Gastroesophageal sphincter (tissue), 4 donors: ENCODE measurements around the gene CDK5. TPM values are rescaled to one million over a fixed set of nuclear protein-coding genes. Genes with fewer than 3 reads are reported as not detected.

Source experiments
- ATAC-seq: fragments of 150-250 bp; one replicate; pipeline ENCODE4 v1.9.1; 2016; ENCODE audit warnings: mild to moderate bottlenecking, moderate library complexity
- H3K27ac ChIP-seq, 4 donors: fragments of 200-600 bp; sonication (generic) in 3 of 4; 1 replicate in 3 of 4; 2 replicates in 1 of 4; pipeline ENCODE4 v1.5.1; 2016 to 2019
- H3K27me3 ChIP-seq: fragments of 200-600 bp; sonication (generic); one replicate; pipeline ENCODE4 v1.5.1; 2019
- H3K36me3 ChIP-seq, 2 donors: fragments of 200-600 bp; sonication (generic); one replicate each; pipeline ENCODE4 v1.5.1; 2019; ENCODE audit warnings: control low read depth in 1 of 2
- H3K4me1 ChIP-seq, 3 donors: fragments of 200-600 bp; sonication (generic); 1 replicate in 2 of 3; 2 replicates in 1 of 3; pipeline ENCODE4 v1.5.1; 2016 to 2019; ENCODE audit warnings: control low read depth in 2 of 3
- H3K4me3 ChIP-seq, 2 donors: fragments of 200-600 bp; sonication (generic); one replicate each; pipeline ENCODE4 v1.5.1; 2019; ENCODE audit warnings: mild to moderate bottlenecking in 1 of 2, moderate library complexity in 1 of 2
- H3K9me3 ChIP-seq, 3 donors: fragments of 200-600 bp; sonication (generic); one replicate each; pipeline ENCODE4 v1.5.1; 2017 to 2019; ENCODE audit warnings: control low read depth in 2 of 3
- EP300 ChIP-seq: sonication (generic); formaldehyde crosslinking; IDR thresholded peaks from one replicate; pipeline ENCODE4 v1.6.1; 2017; ENCODE audit warnings: antibody characterized with exemption, mild to moderate bottlenecking
- POLR2A ChIP-seq, 2 donors: fragments of 450-650 bp; IDR thresholded peaks; one replicate each; pipeline ENCODE4 v1.6.1; 2017; ENCODE audit warnings: antibody characterized with exemption in 2 of 2, mild to moderate bottlenecking in 2 of 2, moderate library complexity in 1 of 2
- POLR2AphosphoS5 ChIP-seq: sonication (generic); formaldehyde crosslinking; IDR thresholded peaks from one replicate; pipeline ENCODE4 v1.6.1; 2017; ENCODE audit warnings: antibody characterized with exemption
- WGBS, 2 donors: methylation state at CpG; one replicate each; pipeline ENCODE4 v1.1.5; 2018; ENCODE audit warnings: low coverage in 1 of 2; 5-methylcytosine and 5-hydroxymethylcytosine counted together
- total RNA-seq, 4 donors: library from RNA; depleted of rRNA; stranded (reverse); fragments of >200 nt; gene quantifications; one replicate each; pipeline ENCODE4 v1.1.0, GENCODE V29; 2016
- TF ChIP-seq, protein P1 (sequence below), 4 experiments: fragments of 200-600 bp in 2 of 4; fragments of 450-650 bp in 2 of 4; sonication (generic) in 1 of 4; IDR thresholded peaks; one replicate each; pipeline ENCODE4 v1.5.1; 2017 to 2019; ENCODE audit warnings: antibody characterized with exemption in 4 of 4, mild to moderate bottlenecking in 2 of 4, moderate library complexity in 2 of 4

The CDK5 gene
- total RNA-seq, 4 donors from 2014 or later = 3.4 to 8.8 (median 6.4) TPM

DNA sequence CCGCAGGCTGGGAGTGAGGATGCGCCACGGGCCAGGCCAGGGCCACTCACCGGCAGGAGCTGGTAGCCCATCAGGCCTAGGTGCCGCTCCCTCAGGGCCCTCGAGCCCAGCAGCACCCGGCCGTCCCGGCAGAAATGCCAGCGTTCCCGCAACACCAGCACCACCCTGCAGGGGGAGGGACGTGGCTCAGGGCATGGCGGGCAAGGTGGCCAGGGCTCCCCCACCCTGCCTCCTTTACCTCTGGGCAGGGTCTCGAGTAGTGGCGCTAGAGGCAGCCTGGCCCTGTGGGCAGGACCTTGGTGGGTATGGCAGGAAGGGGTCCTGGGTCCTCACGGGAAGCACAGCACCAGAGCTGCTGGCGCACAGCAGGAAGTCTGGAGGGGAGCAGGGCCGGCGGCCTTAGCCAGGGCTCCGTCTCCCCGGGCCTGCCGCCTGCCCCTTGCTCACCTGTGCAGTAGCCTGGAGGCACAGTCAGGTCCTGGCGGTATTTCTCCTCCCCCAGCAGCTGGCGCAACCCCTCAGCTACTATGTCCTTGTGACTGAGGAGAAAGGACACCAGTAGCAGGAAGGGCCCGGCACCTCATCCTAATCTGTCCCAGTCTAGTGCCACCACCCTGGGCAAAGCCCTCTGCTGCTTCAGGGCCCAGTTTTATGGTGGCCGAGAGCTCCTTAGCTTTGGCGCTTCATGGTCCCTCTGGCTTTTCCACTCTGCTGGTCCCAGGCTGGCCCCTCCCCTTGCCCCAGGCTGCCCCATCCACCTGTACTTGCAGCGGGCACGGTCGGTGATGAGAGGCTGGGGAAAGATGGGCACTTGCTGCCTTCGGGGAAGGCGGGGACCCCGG is 19.4 kb upstream of the CDK5 start:
- no peak for ATAC-seq
- TF ChIP-seq, protein P1, sequence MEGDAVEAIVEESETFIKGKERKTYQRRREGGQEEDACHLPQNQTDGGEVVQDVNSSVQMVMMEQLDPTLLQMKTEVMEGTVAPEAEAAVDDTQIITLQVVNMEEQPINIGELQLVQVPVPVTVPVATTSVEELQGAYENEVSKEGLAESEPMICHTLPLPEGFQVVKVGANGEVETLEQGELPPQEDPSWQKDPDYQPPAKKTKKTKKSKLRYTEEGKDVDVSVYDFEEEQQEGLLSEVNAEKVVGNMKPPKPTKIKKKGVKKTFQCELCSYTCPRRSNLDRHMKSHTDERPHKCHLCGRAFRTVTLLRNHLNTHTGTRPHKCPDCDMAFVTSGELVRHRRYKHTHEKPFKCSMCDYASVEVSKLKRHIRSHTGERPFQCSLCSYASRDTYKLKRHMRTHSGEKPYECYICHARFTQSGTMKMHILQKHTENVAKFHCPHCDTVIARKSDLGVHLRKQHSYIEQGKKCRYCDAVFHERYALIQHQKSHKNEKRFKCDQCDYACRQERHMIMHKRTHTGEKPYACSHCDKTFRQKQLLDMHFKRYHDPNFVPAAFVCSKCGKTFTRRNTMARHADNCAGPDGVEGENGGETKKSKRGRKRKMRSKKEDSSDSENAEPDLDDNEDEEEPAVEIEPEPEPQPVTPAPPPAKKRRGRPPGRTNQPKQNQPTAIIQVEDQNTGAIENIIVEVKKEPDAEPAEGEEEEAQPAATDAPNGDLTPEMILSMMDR (IDR thresholded peaks at IDR 0.05) = no peak
- TF ChIP-seq POLR2AphosphoS5 = no peak
- no peak for TF ChIP-seq EP300
- no peak for TF ChIP-seq POLR2A (IDR thresholded peaks at IDR 0.05)
- Histone ChIP-seq H3K9me3 (no peaks in the 10 kb centered on the region), H3K4me1 (peaks cover 3 to 52% (median 24%) of the 10 kb centered on the region in 3 donors), H3K27me3 (no peaks in the 10 kb centered on the region), H3K4me3 (no peak overlapping the region), H3K36me3 (peaks cover 0 to 57% of the 10 kb centered on the region in 2 donors), H3K27ac (peak overlapping the region in 2 of 4 donors; percentile 15 to 36)
- WGBS, 2 donors = no CpG with 5 or more reads among the region's 33 CpGs

DNA sequence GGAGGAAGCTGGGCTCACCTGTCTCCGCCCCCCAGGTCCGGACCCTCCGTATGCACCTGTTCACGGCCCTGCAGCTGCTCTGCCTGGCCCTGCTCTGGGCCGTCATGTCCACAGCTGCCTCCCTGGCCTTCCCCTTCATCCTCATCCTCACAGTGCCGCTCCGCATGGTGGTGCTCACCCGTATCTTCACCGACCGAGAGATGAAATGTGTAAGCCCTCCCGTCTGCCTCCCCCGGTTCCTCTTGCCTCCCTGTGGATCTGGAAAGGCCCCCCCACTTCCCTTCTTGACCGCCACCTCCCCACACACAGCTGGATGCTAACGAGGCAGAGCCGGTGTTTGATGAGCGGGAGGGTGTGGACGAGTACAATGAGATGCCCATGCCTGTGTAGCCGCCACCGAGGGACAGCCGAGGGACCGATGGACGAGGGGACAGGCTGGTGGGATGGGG is 18.3 kb upstream of the CDK5 start:
- Histone ChIP-seq H3K4me3 (no peak overlapping the region), H3K27ac (no peak overlapping the region), H3K9me3 (no peaks in the 10 kb centered on the region), H3K27me3 (no peaks in the 10 kb centered on the region), H3K36me3 (peaks cover 0 to 68% of the 10 kb centered on the region in 2 donors), H3K4me1 (peaks cover 0 to 42% (median 14%) of the 10 kb centered on the region in 3 donors)
- WGBS, 2 donors = 75 to 85% methylated on average over 5 to 20 of the region's 22 CpGs
- ATAC-seq = no peak
- TF ChIP-seq EP300 = no peak
- TF ChIP-seq POLR2A (IDR thresholded peaks at IDR 0.05) = no peak
- TF ChIP-seq, protein P1 (IDR thresholded peaks at IDR 0.05) = no peak
- no peak for TF ChIP-seq POLR2AphosphoS5

DNA sequence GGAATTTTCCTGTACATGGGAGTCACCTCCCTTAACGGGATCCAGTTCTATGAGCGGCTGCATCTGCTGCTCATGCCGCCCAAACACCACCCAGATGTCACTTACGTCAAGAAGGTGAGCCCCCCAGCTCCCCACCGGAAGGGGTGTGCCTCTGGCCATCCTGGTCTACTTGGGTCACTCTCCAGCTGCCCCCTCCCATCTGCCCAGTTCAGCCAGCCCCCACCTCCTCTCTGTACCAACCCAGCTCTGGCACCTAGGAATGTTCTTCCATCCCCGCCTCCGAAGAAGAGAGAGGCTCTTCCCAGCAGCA is 17.9 kb upstream of the CDK5 start:
- Histone ChIP-seq H3K36me3 (peaks cover 0 to 72% of the 10 kb centered on the region in 2 donors), H3K4me3 (no peak overlapping the region), H3K9me3 (no peaks in the 10 kb centered on the region), H3K27me3 (no peaks in the 10 kb centered on the region), H3K27ac (no peak overlapping the region), H3K4me1 (peaks cover 0 to 38% (median 12%) of the 10 kb centered on the region in 3 donors)
- 77% methylated on average over 4 of the region's 7 CpGs; no CpG with 5 or more reads in 1 of the 2 donors for WGBS, 2 donors
- no peak for TF ChIP-seq POLR2A (IDR thresholded peaks at IDR 0.05)
- TF ChIP-seq POLR2AphosphoS5 = no peak
- no peak for TF ChIP-seq EP300
- ATAC-seq = no peak

DNA sequence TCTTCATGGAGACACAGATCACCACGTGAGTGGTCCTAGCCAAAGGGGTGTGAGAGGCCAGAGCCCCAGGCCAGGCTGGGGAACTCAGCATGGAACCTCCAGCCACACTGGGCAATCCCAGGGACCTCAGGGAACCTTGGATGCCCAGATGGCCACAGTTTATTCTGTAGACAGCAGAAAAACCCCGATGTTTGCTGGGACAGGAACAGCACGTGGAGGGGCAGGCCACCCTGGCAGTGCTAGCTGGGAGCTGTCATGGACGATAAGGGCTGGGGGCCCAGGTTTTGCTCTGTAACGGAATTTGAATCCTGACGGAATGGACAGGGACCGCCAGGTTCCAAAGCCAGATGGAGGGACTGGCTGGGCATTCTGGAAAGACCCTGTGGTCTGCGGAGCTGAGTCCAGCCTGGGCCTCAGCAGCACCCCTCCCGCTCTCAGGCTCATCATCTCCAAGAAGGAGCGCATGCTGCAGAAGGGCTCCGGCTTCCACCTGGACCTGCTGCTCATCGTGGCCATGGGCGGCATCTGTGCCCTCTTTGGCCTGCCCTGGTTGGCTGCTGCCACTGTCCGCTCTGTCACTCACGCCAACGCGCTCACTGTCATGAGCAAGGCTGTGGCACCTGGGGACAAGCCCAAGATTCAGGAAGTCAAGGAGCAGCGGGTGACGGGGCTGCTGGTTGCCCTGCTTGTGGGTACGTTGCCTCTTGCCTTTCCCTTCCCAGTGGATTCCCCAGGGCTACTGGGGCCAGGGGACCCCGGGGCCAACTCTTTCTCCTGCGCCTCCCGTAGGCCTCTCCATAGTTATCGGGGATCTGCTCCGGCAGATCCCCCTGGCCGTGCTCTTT is 17.3 kb upstream of the CDK5 start:
- ATAC-seq = no peak
- Histone ChIP-seq H3K9me3 (no peaks in the 10 kb centered on the region), H3K4me1 (peaks cover 0 to 37% (median 12%) of the 10 kb centered on the region in 3 donors), H3K36me3 (peaks cover 0 to 78% of the 10 kb centered on the region in 2 donors), H3K27me3 (no peaks in the 10 kb centered on the region), H3K4me3 (no peak overlapping the region), H3K27ac (no peak overlapping the region)
- WGBS, 2 donors = 79 to 100% methylated on average over 1 to 4 of the region's 26 CpGs
- no peak for TF ChIP-seq POLR2A (IDR thresholded peaks at IDR 0.05)
- no peak for TF ChIP-seq POLR2AphosphoS5
- TF ChIP-seq, protein P1 (IDR thresholded peaks at IDR 0.05) = no peak
- TF ChIP-seq EP300 = no peak

DNA sequence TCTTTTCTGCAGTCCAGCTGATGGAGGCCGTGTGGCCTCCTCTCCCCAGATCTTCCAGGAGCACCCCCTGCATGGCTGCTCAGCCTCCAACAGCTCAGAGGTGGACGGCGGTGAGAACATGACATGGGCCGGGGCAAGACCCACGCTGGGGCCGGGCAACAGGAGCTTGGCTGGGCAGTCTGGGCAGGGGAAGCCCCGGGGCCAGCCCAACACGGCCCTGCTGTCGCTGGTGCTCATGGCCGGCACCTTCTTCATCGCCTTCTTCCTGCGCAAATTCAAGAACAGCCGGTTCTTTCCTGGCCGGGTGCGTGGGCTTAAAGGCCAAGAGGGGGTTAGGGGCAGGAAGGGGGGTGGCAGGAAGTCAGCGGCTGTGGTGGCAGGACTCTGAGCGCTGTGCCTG is 16.3 kb upstream of the CDK5 start:
- no peak for TF ChIP-seq POLR2A (IDR thresholded peaks at IDR 0.05)
- TF ChIP-seq EP300 = no peak
- TF ChIP-seq, protein P1 (IDR thresholded peaks at IDR 0.05) = no peak
- no peak for TF ChIP-seq POLR2AphosphoS5
- no peak overlapping the region for H3K4me3 ChIP-seq
- no peaks in the 10 kb centered on the region for H3K27me3 ChIP-seq
- no peak overlapping the region for H3K27ac ChIP-seq
- H3K9me3 ChIP-seq = no peaks in the 10 kb centered on the region
- 40% methylated on average over 1 of the region's 17 CpGs; no CpG with 5 or more reads in 1 of the 2 donors for WGBS, 2 donors
- peaks cover 0 to 26% (median 3%) of the 10 kb centered on the region in 3 donors for H3K4me1 ChIP-seq
- ATAC-seq = no peak
- H3K36me3 ChIP-seq = peaks cover 0 to 88% of the 10 kb centered on the region in 2 donors
